Forelimb muscle (tissue), 1 donor: ENCODE measurements around the gene SELENOS. TPM values are rescaled to one million over a fixed set of nuclear protein-coding genes. Genes with fewer than 3 reads are reported as not detected.
A peak's percentile ranks its signal among the peaks of the same experiment; 100 is the strongest.
"Not testable (repeated sequence)": the region's sequence is repeated elsewhere in the genome, so short reads cannot be mapped to it uniquely, and the experiment has no call there.

Source experiments
- DNase-seq: peaks from one replicate; pipeline ENCODE4 v3.0.0-alpha.2; 2013; ENCODE audit warnings: low read depth
- polyA plus RNA-seq: library from polyadenylated mRNA; unstranded; fragments of 120-200 nt; gene quantifications from one replicate; pipeline ENCODE4 v1.2.1, GENCODE V29; 2013; ENCODE audit not compliant: insufficient read length

The SELENOS gene
- polyA plus RNA-seq, 1 donor = 35.9 TPM

DNA sequence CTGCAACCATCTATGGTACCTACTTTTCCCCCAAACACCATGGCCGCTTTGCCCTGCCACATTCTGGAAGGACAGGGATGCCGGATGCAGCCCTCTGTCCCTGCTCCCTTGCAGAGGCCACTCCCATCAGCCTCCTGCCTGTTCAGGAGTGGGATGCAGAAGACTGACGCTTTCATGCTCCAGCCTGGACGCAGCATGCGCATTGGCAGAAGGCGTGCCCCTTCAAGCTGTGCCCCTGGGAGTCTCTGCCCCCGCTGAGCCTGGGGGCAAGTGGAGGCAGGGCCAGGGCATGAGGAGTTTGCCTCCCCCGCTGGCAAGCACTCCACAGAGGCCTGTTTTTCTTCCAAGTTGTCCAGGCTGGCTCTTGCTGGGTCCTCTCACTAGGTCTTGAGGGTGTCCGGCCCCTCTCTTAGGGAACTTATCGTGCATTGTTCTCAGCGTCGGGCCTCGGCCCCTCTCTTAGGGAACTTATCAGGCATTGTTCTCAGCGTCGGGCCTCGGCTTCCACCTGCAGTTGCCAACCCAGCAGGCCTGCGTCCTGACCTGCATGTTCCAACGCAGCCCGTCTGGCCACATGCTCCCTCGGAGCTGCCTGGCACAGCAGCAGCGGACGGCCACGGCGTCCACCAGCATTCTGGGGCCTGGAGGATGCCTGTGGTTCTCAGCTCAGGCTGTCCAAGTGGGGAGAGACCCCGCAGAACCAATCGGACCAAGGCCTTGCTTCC, 32.3 kb upstream of the SELENOS start:
- no peak for DNase-seq

DNA sequence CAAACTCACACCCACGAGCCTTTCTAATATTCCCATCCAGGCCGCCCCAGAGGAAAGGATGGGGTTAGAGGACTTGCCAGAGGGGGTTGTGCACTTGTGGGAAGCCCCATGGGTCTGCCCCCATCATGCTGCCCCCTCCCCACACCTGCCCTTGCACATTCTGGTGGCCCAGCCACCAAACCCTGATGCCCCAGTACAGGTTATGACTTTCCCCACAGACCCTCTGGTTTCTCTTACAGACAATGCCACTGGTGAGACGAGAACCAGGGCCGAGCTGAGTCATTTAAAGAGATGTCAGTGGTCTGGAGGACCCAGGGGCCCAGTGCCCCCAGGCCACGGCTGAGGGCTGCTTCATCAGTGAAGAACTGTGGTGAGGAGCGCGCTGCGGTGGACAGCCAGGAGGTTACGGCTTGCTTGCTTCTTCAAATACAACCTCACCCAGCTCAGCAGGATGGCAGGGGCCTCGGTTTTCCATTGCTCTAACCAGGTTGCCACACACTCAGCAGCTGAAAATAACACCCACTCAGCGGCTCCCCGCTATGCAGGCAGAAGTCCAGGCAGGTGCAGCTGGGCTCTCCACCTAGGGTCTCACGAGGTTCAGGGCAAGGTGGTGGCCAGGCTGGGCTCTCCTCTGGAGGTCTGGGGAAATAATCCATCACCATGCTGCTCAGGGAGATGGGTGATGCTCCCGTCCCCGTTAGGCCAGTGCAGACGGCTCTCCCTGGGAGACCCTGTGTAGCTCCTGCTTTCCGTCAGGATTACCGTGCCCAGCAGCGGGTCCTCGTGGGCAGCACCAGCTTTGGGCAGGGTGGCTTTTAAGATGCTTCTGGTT, 31.5 kb upstream of the SELENOS start:
- no peak for DNase-seq

GRCh38 chr15:101307897-101308603, 30.8 kb upstream of the SELENOS start:
- DNase-seq = no peak

DNA sequence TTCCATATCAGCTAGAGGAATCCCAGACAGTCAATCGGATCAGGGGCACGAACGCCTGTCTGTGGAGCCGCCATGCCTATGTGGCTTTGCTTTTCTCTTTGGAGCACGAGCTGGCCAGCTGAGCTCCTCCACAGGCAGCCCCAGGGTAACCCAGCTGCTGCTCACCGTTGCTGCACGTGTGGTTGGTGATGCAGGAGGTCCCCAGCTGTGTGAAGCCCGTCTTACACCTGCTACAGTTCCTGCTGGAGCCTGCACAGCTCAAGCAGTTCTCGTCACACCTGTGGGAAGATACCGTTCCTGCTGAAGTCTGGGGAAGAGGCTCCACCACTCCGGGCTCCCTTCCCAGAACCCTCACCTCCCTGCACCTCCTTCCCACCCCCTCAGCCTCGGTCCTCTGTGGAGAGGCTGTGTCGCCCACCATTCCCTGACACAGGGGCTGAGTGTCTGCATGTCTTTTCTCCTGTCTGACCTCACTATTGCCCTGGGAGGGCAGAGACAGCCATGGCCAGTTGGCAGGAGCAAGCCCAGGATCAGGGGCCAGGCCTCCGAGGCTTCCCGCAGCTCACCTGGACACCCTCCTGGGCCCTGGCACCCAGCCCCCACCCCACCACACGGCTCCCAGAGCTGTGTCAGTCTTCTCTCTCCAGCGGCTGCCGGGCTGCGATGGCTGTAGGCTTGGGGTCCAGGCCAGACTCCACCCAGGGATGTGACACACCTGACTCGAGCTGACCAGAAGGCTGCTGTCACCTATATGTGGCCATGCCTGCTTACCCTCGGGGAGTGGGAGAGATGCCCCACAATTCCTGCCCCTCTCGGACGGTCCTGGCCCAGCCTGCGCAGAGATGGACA, 30.0 kb upstream of the SELENOS start:
- DNase-seq = no peak

GRCh38 chr15:101306341-101307047, 29.2 kb upstream of the SELENOS start:
- DNase-seq = no peak

GRCh38 chr15:101305820-101306255, 28.6 kb upstream of the SELENOS start:
- DNase-seq = no peak

- DNase-seq = no peak
Observed at GRCh38 chr15:101303408-101303807, 26.1 kb upstream of the SELENOS start.

DNA sequence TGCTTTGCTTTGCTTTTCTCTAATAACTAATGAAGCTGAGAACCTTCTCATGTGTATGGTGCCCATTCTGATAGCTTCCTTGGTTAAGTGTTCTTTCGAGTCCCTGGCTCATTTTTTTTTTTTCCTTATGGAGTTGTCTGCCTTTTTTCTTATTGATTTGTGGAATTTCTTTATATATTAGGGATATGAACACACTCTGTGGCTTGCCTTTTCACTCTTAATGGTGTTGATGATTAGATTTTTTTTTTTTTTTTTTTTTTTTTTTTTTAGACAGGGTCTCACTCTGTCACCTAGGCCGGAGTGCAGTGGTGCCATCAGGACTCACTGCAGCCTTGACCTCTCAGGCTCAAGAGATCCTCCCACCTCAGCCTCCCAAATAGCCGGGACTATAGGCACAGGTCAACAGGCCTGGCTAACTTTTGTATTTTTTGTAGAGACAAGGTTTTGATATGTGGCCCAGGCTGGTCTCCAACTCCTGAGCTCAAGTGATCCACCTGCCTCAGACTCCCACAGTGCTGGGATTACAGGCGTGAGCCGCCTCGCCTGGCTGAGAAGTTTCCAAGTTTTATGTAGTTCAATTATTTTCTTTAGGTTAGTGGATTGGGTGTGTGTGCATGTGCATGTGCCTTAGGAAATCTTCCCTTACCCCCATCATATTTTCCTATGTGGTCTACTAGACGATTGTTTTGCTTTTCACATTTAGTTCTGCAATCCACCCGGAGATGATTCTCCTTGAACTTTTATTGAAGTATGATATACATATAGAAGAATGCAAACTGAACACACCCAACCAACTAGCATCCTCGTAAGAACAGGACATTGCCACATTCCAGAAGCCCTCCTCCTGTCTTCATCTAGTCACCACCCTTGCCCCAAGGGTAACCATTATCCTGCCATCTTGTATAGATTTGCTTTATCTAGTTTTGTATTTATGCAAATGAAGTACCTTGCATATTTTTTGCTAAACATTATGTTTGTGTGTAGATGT, 19.4 kb upstream of the SELENOS start:
- no peak for DNase-seq

DNA sequence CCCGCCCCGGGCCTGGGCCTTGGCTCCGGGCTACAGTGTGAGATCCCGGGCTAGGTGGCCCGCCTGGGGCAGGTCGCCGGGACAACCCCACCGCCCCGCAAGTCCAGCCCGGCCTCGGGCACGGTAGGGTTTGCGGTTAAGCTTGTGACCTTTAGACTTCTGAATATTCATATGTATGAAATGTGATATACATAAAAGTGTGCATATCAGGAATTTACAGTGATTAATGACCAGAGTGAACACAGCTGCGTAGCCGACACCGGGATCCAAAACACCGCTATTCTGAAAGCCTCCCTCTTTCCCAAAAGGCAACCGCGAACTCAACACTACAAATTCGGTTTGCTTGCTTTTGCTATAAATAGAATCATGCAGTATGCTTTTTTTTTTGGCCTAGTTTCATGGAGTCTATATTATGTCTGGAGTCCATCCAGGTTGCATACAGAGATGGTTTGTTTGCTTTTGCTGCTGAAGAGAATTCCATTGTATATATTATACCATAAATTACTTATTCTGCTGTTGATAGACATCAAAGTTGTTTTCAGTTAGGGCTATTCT, 18.4 kb upstream of the SELENOS start:
- no peak for DNase-seq

DNA sequence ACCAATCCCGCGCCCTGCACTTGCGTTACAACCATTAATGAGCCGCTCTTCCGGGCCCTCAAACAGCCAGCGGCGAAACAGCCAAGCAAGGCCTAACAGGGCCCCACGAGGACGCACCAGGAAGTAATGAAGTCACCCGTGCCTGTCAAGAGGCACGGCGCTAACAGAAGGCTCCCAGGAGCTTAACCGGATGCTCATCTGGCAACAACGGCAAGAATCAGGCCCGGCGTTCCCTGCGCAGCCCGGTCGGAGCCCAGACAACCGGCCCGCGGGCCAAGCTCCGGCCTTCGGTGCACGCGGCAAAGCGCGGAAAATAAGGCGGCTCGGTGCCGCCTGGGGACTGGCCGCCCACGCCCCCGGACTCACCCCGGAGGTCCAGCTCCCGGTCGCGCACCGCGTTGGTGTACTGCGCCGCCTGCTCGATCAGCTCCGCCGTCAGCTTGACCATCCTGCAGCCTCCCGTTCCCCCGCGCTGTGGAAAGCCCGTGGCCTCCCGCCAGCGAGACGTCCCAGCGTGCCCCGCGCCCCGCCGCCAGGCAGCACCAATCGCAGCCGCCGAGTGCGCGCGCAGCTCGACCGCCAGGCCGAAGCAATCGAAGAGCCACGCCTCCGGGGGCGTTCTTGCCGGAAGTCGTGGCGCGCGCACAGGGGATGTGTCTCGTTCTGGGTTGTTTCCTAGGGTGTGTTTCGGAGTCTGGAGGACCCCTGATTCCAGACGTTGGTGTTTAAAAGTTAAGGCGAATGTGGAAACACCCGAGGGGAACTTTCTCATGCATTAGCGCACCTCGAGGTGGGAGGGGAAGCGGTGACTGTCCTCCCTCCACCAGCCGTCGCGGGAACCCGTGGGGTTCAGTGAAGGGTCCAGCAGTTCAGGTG, 17.7 kb upstream of the SELENOS start, which contains the start of gene SNRPA1:
Gene SNRPA1, minus strand, starts transcription at position 518 of the 876 bp plus-strand sequence. Its CDS starts 70 bp downstream, at position 448.
- peak; percentile 86 for DNase-seq

- DNase-seq = no peak
Observed at GRCh38 chr15:101293122-101293521, 15.8 kb upstream of the SELENOS start.

- DNase-seq = no peak
Observed at GRCh38 chr15:101288905-101289513, 11.7 kb upstream of the SELENOS start.

- not testable (repeated sequence) for DNase-seq
Observed at GRCh38 chr15:101287342-101287741, 10.1 kb upstream of the SELENOS start.

DNA sequence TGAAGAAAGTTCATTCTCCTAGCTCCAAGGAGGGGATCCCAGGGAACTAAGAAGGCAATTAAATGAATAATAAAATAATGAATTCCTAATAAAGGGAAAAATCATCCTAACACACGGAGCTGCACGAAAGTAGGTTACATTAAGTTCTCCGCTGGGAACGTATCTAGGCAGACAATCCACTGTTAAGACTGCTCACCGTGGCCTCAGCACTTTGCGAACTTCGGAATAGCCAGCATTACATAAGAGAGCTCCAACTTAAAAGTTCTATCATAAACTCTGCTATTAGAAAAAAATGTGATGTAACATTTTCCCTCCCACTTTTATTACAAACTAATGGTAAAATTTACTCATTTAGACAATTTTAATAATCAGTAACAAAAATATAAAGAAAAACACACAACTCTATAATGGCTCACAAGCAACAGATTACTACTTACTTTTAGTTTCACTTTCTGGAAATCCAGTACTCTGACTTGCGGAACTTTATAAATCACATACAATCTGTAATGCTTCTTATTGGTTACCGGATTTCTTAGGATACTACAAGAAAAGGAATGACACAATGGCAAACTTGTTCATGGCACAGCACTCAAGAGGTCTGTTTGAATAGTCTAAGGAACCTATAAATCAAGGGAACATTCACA, 9.3 kb upstream of the SELENOS start:
- DNase-seq = no peak

DNA sequence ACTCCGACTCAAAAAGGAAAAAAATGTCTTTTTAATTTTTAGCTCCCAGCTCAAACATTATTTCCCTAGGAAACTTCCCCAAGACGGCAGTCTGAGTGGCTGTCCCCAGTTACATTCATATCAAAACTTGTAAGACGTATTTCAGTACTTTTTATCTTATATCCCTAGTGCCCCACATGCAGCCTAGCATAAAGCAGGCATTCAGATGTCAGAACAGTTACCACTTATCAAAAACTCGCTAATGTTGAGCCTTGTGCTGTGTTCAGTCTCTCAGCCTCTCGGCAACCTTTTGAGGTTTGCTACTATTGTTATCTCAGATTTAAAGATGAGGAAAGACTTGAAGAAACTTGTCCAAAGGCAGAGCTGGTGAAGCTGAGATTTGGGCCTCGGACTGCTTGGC, 6.6 kb upstream of the SELENOS start:
- DNase-seq = no peak

GRCh38 chr15:101280007-101280406, 2.7 kb upstream of the SELENOS start:
- no peak for DNase-seq

GRCh38 chr15:101277943-101278564, 769 bp upstream of the SELENOS start:
- DNase-seq = no peak
